Left lobe of liver (tissue), 2 donors: Measurements from ENCODE around the gene FKBP2. TPM values are rescaled to one million over a fixed set of nuclear protein-coding genes. Genes with fewer than 3 reads are reported as not detected.
A peak's percentile ranks its signal among the peaks of the same experiment; 100 is the strongest.

ENCODE experiments used
- ATAC-seq: fragments of 200-7000 bp; cut with Tn5 transposase; one replicate; pipeline ENCODE4 v1.9.1; 2020; ENCODE audit warnings: mild to moderate bottlenecking, moderate library complexity
- DNase-seq: peaks from one replicate; pipeline ENCODE4 v3.0.0-alpha.2; 2020; ENCODE audit warnings: low spot score
- total RNA-seq: library from RNA; stranded (reverse); gene quantifications from one replicate; pipeline ENCODE4 v1.2.1, GENCODE V29; 2021
- donor health status: DM: no; HTN: no; CAD: no; lungs with moderate emphysema.
- donor health status: DM: no; HTN: yes; CAD: no.

FKBP2 gene
- total RNA-seq, 1 donor from 2014 or later: 82.6 TPM

DNA sequence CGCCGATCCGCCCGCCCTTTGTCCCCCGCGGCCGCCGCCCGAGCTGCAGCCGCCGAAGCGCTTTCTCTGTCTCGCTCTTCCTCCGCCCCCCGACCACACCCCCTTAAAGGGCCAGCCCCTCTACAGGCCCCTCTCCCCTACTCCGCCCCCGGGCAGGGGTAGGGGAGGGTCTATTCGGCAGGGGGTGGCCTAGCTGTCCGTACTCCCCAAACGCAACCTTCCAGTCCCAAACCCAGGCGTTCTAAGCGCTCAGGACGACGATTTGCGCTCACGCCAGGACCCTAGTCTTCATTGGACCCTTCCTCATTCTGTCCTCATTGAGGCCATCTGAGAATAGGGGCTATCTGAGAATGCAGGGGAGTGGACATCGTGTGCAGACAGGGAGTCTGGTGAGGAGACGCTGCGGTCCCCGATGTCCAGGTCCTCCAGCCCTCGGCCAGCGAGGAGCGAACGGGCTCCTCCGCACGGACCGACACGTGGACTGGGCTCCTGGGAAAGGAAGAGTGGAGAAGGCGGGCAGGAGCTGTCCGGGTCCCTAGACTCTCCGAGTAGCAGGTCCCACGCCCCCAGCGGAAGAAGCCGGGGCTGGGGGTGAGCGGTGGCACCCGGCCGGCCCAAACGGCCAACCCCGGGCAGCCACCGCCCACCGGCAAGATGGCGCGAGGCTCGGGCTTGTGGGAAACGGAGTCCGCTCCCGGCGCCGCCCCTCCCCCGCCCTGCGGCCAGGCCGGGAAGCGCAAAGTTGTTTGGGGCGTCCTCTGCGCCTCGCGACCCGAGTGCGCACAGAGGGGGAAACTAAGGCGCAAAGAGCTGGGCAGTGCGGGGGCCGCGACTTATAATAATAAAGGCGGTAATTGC lies 6.2 kb downstream of the FKBP2 start, which contains the start of gene PPP1R14B:
PPP1R14B (minus strand) TSS at position 73 of the 858 bp plus-strand sequence. CDS start 270 bp downstream, outside the sequence.
- ATAC-seq (peak; percentile 72), DNase-seq (peak; percentile 92)

- DNase-seq (no peak), ATAC-seq (peak; percentile 1)
Measured at GRCh38 chr11:64247729-64248531, 7.0 kb downstream of the FKBP2 start.

DNA sequence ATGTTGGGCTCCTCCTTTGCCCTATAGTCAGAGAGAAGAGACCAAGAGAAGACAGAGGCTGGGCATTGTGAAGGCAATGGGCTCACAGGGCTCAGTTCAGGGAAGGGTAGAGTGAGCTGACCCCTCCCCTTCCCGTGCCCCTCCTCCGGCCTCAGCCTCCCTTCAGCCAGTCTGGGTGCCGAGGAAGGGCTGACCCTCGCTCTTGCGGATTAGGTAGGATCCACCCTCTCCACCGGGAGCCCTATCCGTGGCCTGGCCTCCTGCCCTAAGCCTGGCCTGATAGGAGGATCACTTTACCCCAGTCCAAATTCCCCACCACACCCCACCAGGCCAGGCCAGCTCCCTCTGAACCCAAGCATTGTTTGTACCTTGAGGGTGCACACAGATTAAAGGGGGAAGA lies 7.7 kb downstream of the FKBP2 start:
- ATAC-seq (no peak), DNase-seq (no peak)

DNA sequence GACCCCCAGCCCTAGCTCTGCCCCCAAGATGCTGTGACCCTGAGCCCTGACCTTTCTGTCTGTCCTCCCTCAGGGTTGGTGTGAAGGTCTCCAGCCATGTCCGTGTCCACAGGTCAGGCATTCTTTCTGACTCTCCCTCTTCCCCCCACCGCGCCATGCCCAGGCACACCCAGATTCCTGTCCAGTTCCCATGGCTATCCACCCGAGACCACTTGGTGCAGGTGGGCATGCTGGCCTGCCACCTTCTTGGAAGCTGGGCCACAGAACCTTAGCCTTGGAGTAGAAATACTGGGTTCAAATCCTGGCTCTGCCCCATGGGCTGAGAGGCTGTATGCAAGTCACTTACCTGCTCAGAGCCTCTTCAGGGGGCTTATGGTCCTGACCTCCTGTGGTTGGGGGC lies 8.1 kb downstream of the FKBP2 start:
- ATAC-seq: no peak
- no peak for DNase-seq

DNA sequence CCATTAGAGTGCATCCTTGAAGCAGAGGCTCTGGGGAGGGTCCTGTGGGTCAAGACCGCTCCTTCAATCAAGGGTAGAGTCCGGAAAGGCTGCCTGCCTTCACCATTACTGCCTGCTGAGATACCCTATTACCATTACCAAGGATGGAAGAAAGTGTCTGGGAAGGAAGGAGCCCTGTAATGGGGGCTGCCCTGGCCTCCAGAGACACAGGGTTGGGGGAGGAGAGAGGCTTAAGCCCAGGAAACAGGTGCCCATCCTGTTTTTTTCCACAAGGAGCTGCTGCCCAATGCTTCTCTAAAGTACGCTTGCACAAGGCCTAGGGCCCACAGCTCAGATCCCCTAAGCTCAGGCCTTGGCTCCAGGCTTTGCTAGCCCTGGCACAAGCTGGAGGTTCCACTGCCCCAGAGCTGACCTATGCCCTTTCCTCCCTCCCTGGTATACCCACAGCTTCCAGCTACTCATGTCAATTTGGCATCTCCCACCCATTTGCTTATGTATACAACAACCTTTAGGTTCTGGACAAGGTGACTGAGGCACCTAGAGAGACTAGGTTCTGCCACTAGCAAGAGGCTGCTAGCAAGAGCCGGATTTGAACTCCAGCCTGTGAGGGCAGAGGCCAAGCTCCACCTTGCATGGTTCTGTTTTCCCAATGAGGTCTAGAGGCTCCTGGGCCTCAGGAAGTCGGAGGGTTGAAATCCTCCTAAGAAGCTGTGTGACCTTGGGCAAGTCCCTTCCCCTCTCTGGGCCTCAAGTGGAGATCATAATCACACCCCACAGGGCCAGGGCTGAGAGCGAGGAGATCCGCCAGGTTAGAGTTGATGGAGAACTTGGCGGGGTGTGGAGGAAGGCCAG lies 8.9 kb downstream of the FKBP2 start:
- DNase-seq (no peak), ATAC-seq (peak; percentile 22)

GRCh38 chr11:64250415-64251015 lies 9.6 kb downstream of the FKBP2 start:
- DNase-seq (no peak), ATAC-seq (no peak)

GRCh38 chr11:64251016-64251752 lies 10.3 kb downstream of the FKBP2 start, which contains the start of gene PLCB3:
Gene PLCB3, plus strand, starts transcription at chr11:64251530. Its CDS starts 120 bp downstream, at chr11:64251650.
- ATAC-seq (peak; percentile 70), DNase-seq (peak; percentile 74)

DNA sequence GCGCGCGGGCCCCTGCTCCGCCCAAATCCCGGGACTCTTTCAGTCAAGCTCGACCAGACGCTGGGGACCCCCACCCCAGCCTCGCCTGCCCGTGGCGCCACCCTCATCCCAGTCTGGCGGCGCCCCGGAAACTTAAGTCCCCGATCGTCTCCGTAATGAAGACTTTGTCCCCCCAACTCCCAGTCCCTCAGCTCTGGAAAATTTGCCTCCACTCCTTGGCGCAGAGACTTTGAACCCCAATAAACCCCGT lies 10.8 kb downstream of the FKBP2 start:
- ATAC-seq (no peak), DNase-seq (no peak)

GRCh38 chr11:64252003-64252872 lies 11.3 kb downstream of the FKBP2 start:
- DNase-seq: no peak

GRCh38 chr11:64253043-64253442 lies 12.1 kb downstream of the FKBP2 start:
- DNase-seq: no peak
- ATAC-seq: no peak

More at GRCh38 chr11:64252003-64252872, 11.3 kb downstream of the FKBP2 start:
- ATAC-seq: peak; percentile 8

GRCh38 chr11:64253481-64253880 lies 12.6 kb downstream of the FKBP2 start:
- DNase-seq: no peak
- no peak for ATAC-seq

DNA sequence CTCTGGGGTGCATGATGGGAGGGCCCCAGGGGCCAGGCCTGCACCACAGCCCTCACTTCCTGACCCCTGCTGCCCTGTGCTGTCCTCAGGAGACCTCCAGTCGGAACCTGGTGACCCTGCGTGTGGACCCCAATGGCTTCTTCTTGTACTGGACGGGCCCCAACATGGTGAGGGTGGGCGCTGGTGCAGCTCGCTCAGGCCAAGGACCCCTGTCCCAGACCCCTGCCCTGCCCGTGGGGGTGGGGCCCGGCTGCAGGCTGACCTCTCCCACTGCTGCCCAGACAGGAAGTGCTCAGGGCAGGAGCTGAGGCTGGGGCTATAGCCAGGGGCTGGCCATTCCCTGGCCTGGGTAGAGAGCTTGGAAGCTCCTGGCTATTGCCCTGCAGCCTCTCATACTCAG lies 13.4 kb downstream of the FKBP2 start:
- ATAC-seq (no peak), DNase-seq (no peak)

DNA sequence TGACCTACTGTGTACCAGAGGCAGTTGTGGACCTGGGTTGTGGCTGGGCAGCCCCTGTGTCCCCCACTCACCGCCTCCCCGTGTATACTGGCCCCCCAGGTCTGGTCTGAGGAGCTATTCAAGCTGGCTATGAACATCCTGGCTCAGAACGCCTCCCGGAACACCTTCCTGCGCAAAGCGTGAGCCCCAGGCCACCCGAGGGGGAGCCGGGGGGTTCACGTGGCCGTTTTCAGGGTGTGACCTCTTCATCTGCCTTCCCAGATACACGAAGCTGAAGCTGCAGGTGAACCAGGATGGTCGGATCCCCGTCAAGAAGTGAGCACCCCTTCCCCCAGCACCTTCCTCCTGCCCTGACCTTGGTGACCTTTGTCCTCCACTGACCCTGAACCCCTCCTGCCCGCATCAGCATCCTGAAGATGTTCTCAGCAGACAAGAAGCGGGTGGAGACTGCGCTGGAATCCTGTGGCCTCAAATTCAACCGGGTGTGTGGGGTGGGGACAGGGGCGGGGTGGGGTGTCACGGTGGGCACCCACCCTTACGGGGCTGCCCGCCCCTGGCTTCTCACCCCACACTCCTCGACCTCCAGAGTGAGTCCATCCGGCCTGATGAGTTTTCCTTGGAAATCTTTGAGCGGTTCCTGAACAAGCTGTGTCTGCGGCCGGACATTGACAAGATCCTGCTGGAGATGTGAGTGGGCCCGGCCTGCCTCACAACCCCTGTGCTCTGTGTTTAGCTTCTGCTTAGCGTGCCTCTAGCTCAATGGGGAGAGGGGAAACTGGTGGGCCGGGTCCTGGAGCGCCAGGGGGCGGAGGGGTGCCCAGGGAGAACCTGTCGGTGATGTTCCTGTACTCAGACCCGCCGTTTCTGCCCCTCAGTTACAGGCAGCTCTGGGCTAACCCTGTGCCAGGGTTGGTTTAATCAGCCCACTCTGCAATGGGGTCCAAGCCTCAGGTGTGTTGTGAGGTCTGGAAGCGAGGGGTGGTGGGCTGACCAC lies 14.5 kb downstream of the FKBP2 start:
- DNase-seq (no peak), ATAC-seq (no peak)

GRCh38 chr11:64256300-64256699 lies 15.4 kb downstream of the FKBP2 start:
- DNase-seq: no peak

DNA sequence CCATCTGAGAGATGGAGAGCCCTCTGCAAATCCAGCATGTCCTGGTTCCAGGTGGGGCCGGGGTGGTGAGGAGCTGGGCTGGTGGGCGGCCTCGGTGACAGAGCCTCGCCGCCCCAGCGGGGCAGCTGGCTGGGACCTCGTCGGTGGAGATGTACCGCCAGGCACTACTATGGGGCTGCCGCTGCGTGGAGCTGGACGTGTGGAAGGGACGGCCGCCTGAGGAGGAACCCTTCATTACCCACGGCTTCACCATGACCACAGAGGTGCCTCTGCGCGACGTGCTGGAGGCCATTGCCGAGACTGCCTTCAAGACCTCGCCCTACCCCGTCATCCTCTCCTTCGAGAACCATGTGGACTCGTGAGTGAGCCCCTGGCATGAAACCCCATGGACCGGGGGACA lies 17.5 kb downstream of the FKBP2 start:
- no peak for ATAC-seq

More at GRCh38 chr11:64256300-64256699, 15.4 kb downstream of the FKBP2 start:
- ATAC-seq: no peak

DNA sequence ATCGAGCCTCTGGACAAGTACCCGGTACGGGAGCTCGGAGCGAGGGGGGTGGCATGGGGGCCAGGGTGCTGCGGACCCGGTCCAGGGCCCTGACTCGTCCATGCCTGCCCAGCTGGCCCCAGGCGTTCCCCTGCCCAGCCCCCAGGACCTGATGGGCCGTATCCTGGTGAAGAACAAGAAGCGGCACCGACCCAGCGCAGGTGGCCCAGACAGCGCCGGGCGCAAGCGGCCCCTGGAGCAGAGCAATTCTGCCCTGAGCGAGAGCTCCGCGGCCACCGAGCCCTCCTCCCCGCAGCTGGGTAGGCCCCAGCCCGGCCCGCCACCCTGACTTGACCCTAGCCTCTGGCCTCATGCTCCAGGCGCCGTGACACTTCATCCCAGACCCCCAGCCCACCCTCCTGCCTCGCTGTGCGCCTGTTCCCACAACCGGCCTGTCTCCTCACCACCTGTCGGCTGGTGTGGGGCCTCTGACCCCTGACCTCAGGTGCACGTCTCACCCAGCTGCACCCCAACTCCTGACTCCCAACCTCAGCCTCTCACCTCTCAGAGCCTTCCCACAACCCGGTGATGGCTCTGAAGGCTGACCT lies 18.1 kb downstream of the FKBP2 start:
- DNase-seq (no peak), ATAC-seq (no peak)

More for the DNA sequence above, 17.5 kb downstream of the FKBP2 start:
- no peak for DNase-seq

GRCh38 chr11:64259533-64260067 lies 18.7 kb downstream of the FKBP2 start:
- DNase-seq (no peak), ATAC-seq (no peak)
